GM12878 (cell line): ENCODE measurements around the gene MYO3B.
A peak's percentile ranks its signal among the peaks of the same experiment; 100 is the strongest.

Source experiments
- CREM ChIP-seq: IDR thresholded peaks from 2 replicates; pipeline ENCODE4 v1.6.1; 2014; ENCODE audit warnings: antibody characterized with exemption, low read depth
- CTCF ChIP-seq, 3 experiments: IDR thresholded peaks in 2 of 3; conservative IDR thresholded peaks in 1 of 3; 2 replicates each; pipeline ENCODE4 v1.5.1; 2011; ENCODE audit warnings: low read depth in 3 of 3, low read length in 3 of 3, mild to moderate bottlenecking in 3 of 3, control low read depth in 2 of 3, moderate library complexity in 2 of 3, inconsistent platforms in 1 of 3, mixed read lengths in 1 of 3; ENCODE audit not compliant: control insufficient read depth in 2 of 3, insufficient read depth in 1 of 3; ENCODE audit errors: extremely low read depth in 1 of 3
- MAX ChIP-seq: IDR thresholded peaks from 2 replicates; pipeline ENCODE4 v1.6.1; 2012; ENCODE audit warnings: low read depth, low read length, improper control_type of control experiment
- MXI1 ChIP-seq: fragments of 150-350 bp; IDR thresholded peaks from 2 replicates; pipeline ENCODE4 v1.6.1; 2011; ENCODE audit warnings: low read depth, mild to moderate bottlenecking, inconsistent platforms, low read length, improper control_type of control experiment

GRCh38 chr2:170141865-170142264, 36.1 kb upstream of the MYO3B start:
- peak; percentile 68 for TF ChIP-seq CREM
- TF ChIP-seq CTCF (IDR thresholded peaks at IDR 0.05 in 2 of 3, conservative IDR thresholded peaks at IDR 0.05 in 1 of 3; ENCODE audit: control insufficient read depth in 2 of 3, extremely low read depth in 1 of 3, insufficient read depth in 1 of 3, low read depth in 3 of 3, low read length in 3 of 3) = no peak
- no peak for TF ChIP-seq MXI1
- no peak; the same call in 1 of the 2 replicates for TF ChIP-seq MAX
